GM23338 (cell line): ENCODE results near the gene UNC13D. TPM values are rescaled to one million over a fixed set of nuclear protein-coding genes. Genes with fewer than 3 reads are reported as not detected.

Experiments used
- ATAC-seq: fragments of 200-7000 bp; cut with Tn5 transposase; 3 replicates; pipeline ENCODE4 v1.9.1; 2020
- DNase-seq: peaks from one replicate; pipeline ENCODE4 v3.0.0-alpha.2; 2015; ENCODE audit warnings: low spot score
- H2AFZ ChIP-seq: fragments of 200-600 bp; sonication (generic); 2 replicates; pipeline ENCODE4 v1.8.0; 2016; ENCODE audit warnings: antibody characterized with exemption, mild to moderate bottlenecking, moderate library complexity
- H3F3A ChIP-seq: fragments of 200-600 bp; sonication (generic); replicated peaks from 2 replicates; pipeline ENCODE4 v1.8.0; 2017; ENCODE audit warnings: antibody characterized with exemption, mixed run types, low read depth
- H3K27ac ChIP-seq: fragments of 200-600 bp; sonication (generic); 2 replicates; pipeline ENCODE4 v1.6.1; 2016; ENCODE audit warnings: low read depth
- H3K27me3 ChIP-seq: fragments of 200-600 bp; sonication (generic); 2 replicates; pipeline ENCODE4 v1.8.0; 2016; ENCODE audit warnings: mild to moderate bottlenecking, mixed run types, moderate library complexity; ENCODE audit not compliant: insufficient read depth
- H3K36me3 ChIP-seq: fragments of 200-600 bp; sonication (generic); 2 replicates; pipeline ENCODE4 v1.8.0; 2016; ENCODE audit warnings: mild to moderate bottlenecking; ENCODE audit not compliant: insufficient read depth
- H3K4me1 ChIP-seq: fragments of 200-600 bp; sonication (generic); 2 replicates; pipeline ENCODE4 v1.8.0; 2016; ENCODE audit warnings: mild to moderate bottlenecking, moderate library complexity; ENCODE audit not compliant: insufficient read depth
- H3K4me2 ChIP-seq: fragments of 200-600 bp; sonication (generic); 2 replicates; pipeline ENCODE4 v1.7.1; 2017; ENCODE audit warnings: mixed run types
- H3K4me3 ChIP-seq: fragments of 200-600 bp; sonication (generic); 2 replicates; pipeline ENCODE4 v1.6.1; 2016; ENCODE audit warnings: mixed run types
- H3K79me2 ChIP-seq: fragments of 200-600 bp; sonication (generic); replicated peaks from 2 replicates; pipeline ENCODE4 v1.8.0; 2017; ENCODE audit warnings: mild to moderate bottlenecking; ENCODE audit not compliant: insufficient read depth
- H3K9me2 ChIP-seq: fragments of 200-600 bp; sonication (generic); 2 replicates; pipeline ENCODE4 v1.8.0; 2017; ENCODE audit not compliant: insufficient read depth
- H4K20me1 ChIP-seq: fragments of 200-600 bp; sonication (generic); replicated peaks from 2 replicates; pipeline ENCODE4 v1.8.0; 2017; ENCODE audit warnings: mild to moderate bottlenecking; ENCODE audit not compliant: insufficient read depth
- H3K27ac Mint-ChIP-seq: 2 replicates; pipeline ENCODE4 v1.8.0; 2020; ENCODE audit warnings: inconsistent platforms, mild to moderate bottlenecking, moderate library complexity, mixed read lengths
- H3K27me3 Mint-ChIP-seq: 3 replicates; pipeline ENCODE4 v1.8.0; 2022; ENCODE audit warnings: low read depth, mild to moderate bottlenecking, moderate library complexity, mixed read lengths, inconsistent platforms; ENCODE audit not compliant: insufficient read depth, poor library complexity
- H3K36me3 Mint-ChIP-seq: 3 replicates; pipeline ENCODE4 v1.8.0; 2021; ENCODE audit warnings: low read depth, mild to moderate bottlenecking, inconsistent platforms, moderate library complexity, mixed read lengths
- H3K4me1 Mint-ChIP-seq: 3 replicates; pipeline ENCODE4 v1.8.0; 2020; ENCODE audit warnings: mild to moderate bottlenecking, inconsistent platforms, mixed read lengths
- H3K4me3 Mint-ChIP-seq: 3 replicates; pipeline ENCODE4 v1.8.0; 2021; ENCODE audit warnings: moderate library complexity, mild to moderate bottlenecking, inconsistent platforms, mixed read lengths
- H3K9me3 Mint-ChIP-seq: 3 replicates; pipeline ENCODE4 v1.8.0; 2020; ENCODE audit warnings: moderate library complexity, mild to moderate bottlenecking, inconsistent platforms, mixed read lengths
- CREB1 ChIP-seq: fragments of 250-450 bp; sonication (Bioruptor Pico); IDR thresholded peaks from 2 replicates; pipeline ENCODE4 v1.5.0; 2020; ENCODE audit warnings: low read depth, mild to moderate bottlenecking, moderate library complexity
- CTCF ChIP-seq, 2 experiments: fragments of 200-600 bp in 1 of 2; sonication (generic) in 1 of 2; conservative IDR thresholded peaks; 2 replicates each; pipeline versions ENCODE4 v1.5.1 to v1.6.1; 2016 to 2017; ENCODE audit warnings: antibody characterized with exemption in 2 of 2, low read depth in 2 of 2, mild to moderate bottlenecking in 2 of 2, moderate library complexity in 1 of 2
- EZH2 ChIP-seq: fragments of 200-600 bp; sonication (generic); IDR thresholded peaks from one replicate; pipeline ENCODE4 v1.8.0; 2017; ENCODE audit warnings: antibody characterized with exemption, mild to moderate bottlenecking, low read depth; ENCODE audit not compliant: unreplicated experiment
- EZH2phosphoT487 ChIP-seq: fragments of 200-600 bp; sonication (generic); IDR thresholded peaks from one replicate; pipeline ENCODE4 v1.8.1; 2018; ENCODE audit warnings: antibody characterized with exemption; ENCODE audit not compliant: unreplicated experiment
- JUNB ChIP-seq: IDR thresholded peaks from one replicate; pipeline ENCODE4 v1.6.1; 2016; ENCODE audit warnings: antibody characterized with exemption; ENCODE audit not compliant: unreplicated experiment
- NANOG ChIP-seq: IDR thresholded peaks from 2 replicates; pipeline ENCODE4 v1.6.1; 2016; ENCODE audit warnings: antibody characterized with exemption, borderline replicate concordance
- POLR2AphosphoS5 ChIP-seq: IDR thresholded peaks from 2 replicates; pipeline ENCODE4 v1.6.1; 2016; ENCODE audit warnings: antibody characterized with exemption, low read depth
- STAT1 ChIP-seq: IDR thresholded peaks from one replicate; pipeline ENCODE4 v1.6.1; 2016; ENCODE audit warnings: antibody characterized with exemption; ENCODE audit not compliant: unreplicated experiment
- ZNF114 ChIP-seq: fragments of 250-450 bp; sonication (Bioruptor Pico); IDR thresholded peaks from 2 replicates; pipeline ENCODE4 v1.5.0; 2020; ENCODE audit warnings: mild to moderate bottlenecking, moderate library complexity
- ZNF331 ChIP-seq: fragments of 250-450 bp; sonication (Bioruptor Pico); IDR thresholded peaks from 2 replicates; pipeline ENCODE4 v1.5.0; 2020; ENCODE audit warnings: low read depth, mild to moderate bottlenecking, moderate library complexity
- ZNF462 ChIP-seq: fragments of 250-450 bp; sonication (Bioruptor Pico); IDR thresholded peaks from 2 replicates; pipeline ENCODE4 v1.5.0; 2020; ENCODE audit warnings: mild to moderate bottlenecking, moderate library complexity
- polyA plus RNA-seq: library from polyadenylated mRNA; unstranded; fragments of >200 nt; fragmentation: Nextera tagmentation; extraction: Ambion mirVana; gene quantifications from 2 replicates; pipeline ENCODE4 v1.2.1, GENCODE V29; 2016
- total RNA-seq: library from RNA; depleted of rRNA; stranded (reverse); fragments of >200 nt; shearing (Covaris generic); gene quantifications from 2 replicates; pipeline ENCODE4 v1.2.3, GENCODE V29; 2014
- TF ChIP-seq, protein P1 (sequence below): IDR thresholded peaks from one replicate; pipeline ENCODE4 v1.6.1; 2018; ENCODE audit warnings: antibody characterized with exemption; ENCODE audit not compliant: unreplicated experiment
- TF ChIP-seq, protein P2 (sequence below): IDR thresholded peaks from 2 replicates; pipeline ENCODE4 v1.6.1; 2016; ENCODE audit warnings: antibody characterized with exemption

Gene UNC13D
- total and polyA plus RNA-seq, 2 experiments from 2014 or later: 5.9 to 10.8 TPM

DNA sequence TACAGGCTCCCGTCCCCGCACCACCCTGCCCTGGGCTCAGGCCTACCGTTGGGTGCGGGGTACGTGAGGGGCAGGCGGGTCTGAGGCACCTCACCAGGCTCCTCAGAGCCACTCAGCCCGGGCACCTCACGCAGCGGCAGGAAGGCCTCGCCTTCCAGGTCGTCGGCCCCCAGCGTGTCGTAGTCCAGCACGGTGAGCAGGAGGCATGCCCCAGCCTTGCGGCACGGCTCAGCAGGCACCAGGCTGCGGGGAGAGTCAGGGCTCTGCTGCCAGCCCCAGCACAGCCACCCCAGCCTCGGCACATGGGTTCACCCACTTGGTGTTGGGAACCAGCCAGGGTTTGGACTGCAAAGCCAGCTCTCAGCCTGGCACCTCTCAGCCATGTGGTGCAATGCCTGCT is 15.5 kb downstream of the UNC13D start:
- Histone ChIP-seq H4K20me1 (no peaks in the 10 kb centered on the region), H3K36me3 (no peaks in the 10 kb centered on the region), H3K9me2 (no peaks in the 10 kb centered on the region), H2AFZ (no peak overlapping the region), H3K4me2 (no peak overlapping the region), H3K4me3 (no peak overlapping the region), H3K79me2 (no peaks in the 10 kb centered on the region), H3K4me1 (peaks cover 44% of the 10 kb centered on the region), H3K27ac (no peak overlapping the region), H3K27me3 (no peaks in the 10 kb centered on the region), H3F3A (peaks cover 38% of the 10 kb centered on the region)
- Mint-ChIP-seq H3K27me3 (peaks cover 10% of the 10 kb centered on the region), H3K4me1 (peaks cover 37% of the 10 kb centered on the region), H3K4me3 (no peak overlapping the region), H3K36me3 (peaks cover 7% of the 10 kb centered on the region), H3K9me3 (0 out of 3 replicates have a peak, but pooled peaks cover 3% of the 10 kb centered on the region), H3K27ac (no peak overlapping the region)
- TF ChIP-seq POLR2AphosphoS5: no peak
- TF ChIP-seq, protein P1, sequence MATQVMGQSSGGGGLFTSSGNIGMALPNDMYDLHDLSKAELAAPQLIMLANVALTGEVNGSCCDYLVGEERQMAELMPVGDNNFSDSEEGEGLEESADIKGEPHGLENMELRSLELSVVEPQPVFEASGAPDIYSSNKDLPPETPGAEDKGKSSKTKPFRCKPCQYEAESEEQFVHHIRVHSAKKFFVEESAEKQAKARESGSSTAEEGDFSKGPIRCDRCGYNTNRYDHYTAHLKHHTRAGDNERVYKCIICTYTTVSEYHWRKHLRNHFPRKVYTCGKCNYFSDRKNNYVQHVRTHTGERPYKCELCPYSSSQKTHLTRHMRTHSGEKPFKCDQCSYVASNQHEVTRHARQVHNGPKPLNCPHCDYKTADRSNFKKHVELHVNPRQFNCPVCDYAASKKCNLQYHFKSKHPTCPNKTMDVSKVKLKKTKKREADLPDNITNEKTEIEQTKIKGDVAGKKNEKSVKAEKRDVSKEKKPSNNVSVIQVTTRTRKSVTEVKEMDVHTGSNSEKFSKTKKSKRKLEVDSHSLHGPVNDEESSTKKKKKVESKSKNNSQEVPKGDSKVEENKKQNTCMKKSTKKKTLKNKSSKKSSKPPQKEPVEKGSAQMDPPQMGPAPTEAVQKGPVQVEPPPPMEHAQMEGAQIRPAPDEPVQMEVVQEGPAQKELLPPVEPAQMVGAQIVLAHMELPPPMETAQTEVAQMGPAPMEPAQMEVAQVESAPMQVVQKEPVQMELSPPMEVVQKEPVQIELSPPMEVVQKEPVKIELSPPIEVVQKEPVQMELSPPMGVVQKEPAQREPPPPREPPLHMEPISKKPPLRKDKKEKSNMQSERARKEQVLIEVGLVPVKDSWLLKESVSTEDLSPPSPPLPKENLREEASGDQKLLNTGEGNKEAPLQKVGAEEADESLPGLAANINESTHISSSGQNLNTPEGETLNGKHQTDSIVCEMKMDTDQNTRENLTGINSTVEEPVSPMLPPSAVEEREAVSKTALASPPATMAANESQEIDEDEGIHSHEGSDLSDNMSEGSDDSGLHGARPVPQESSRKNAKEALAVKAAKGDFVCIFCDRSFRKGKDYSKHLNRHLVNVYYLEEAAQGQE: no peak
- no peak for TF ChIP-seq EZH2
- TF ChIP-seq STAT1: no peak
- TF ChIP-seq CREB1 (CRISPR knock-in tag): no peak
- no peak for TF ChIP-seq ZNF114
- TF ChIP-seq ZNF462: no peak
- TF ChIP-seq, protein P2, sequence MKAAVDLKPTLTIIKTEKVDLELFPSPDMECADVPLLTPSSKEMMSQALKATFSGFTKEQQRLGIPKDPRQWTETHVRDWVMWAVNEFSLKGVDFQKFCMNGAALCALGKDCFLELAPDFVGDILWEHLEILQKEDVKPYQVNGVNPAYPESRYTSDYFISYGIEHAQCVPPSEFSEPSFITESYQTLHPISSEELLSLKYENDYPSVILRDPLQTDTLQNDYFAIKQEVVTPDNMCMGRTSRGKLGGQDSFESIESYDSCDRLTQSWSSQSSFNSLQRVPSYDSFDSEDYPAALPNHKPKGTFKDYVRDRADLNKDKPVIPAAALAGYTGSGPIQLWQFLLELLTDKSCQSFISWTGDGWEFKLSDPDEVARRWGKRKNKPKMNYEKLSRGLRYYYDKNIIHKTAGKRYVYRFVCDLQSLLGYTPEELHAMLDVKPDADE: no peak
- TF ChIP-seq EZH2phosphoT487: no peak
- TF ChIP-seq JUNB: no peak
- TF ChIP-seq NANOG: no peak
- TF ChIP-seq ZNF331: no peak
- no peak for TF ChIP-seq CTCF (conservative IDR thresholded peaks at IDR 0.05; ENCODE audit: low read depth in 2 of 2)
- no peak for ATAC-seq
- no peak for DNase-seq
